Measurements from ENCODE around the gene MMP26.

The MMP26 gene

GRCh38 chr11:4727171-4727570, 22.6 kb downstream of the MMP26 start:
- DNase-seq, result no peak

GRCh38 chr11:4740735-4741134, 36.2 kb downstream of the MMP26 start:
- no peak for DNase-seq

GRCh38 chr11:4748438-4748837, 43.9 kb downstream of the MMP26 start:
- no peak for DNase-seq

- no peak for DNase-seq
These were observed 46.6 kb downstream of the MMP26 start for GRCh38 chr11:4751201-4751600.

Measured in NCI-H1930 (cell line).